Upper lobe of right lung (tissue), 1 donor: Measurements from ENCODE around the gene JAKMIP2. TPM values are rescaled to one million over a fixed set of nuclear protein-coding genes. Genes with fewer than 3 reads are reported as not detected.

Experiments
- ATAC-seq: fragments of 200-7000 bp; cut with Tn5 transposase; one replicate; pipeline ENCODE4 v1.9.1; 2020; ENCODE audit warnings: mild to moderate bottlenecking, moderate library complexity
- DNase-seq: peaks from one replicate; pipeline ENCODE4 v3.0.0-alpha.2; 2020
- H3K27ac ChIP-seq: fragments of 200-600 bp; one replicate; pipeline ENCODE4 v1.8.0; 2022
- H3K27me3 ChIP-seq: fragments of 200-600 bp; one replicate; pipeline ENCODE4 v1.8.0; 2022; ENCODE audit warnings: mild to moderate bottlenecking
- H3K36me3 ChIP-seq: fragments of 200-600 bp; one replicate; pipeline ENCODE4 v1.8.0; 2022
- H3K4me1 ChIP-seq: fragments of 200-600 bp; one replicate; pipeline ENCODE4 v1.8.0; 2022
- H3K4me3 ChIP-seq: fragments of 200-600 bp; one replicate; pipeline ENCODE4 v1.8.0; 2022; ENCODE audit warnings: mild to moderate bottlenecking
- H3K9me3 ChIP-seq: fragments of 200-600 bp; one replicate; pipeline ENCODE4 v1.8.0; 2022
- intact Hi-C: fragments of 100-400 bp; cut with DNase I; formaldehyde crosslinking; loops from one replicate; pipeline ENCODE4 v1.11.0; 2022
- total RNA-seq: library from RNA; stranded (reverse); fragmentation: NEBNext Ultra II Directional; extraction: Animal tissue kit (Norgen Biotek cat#: 25700); gene quantifications from one replicate; pipeline ENCODE4 v1.2.1, GENCODE V29; 2021
- TF ChIP-seq, protein P1 (sequence below): fragments of 200-600 bp; IDR thresholded peaks from one replicate; pipeline ENCODE4 v1.8.0; 2022; ENCODE audit warnings: antibody characterized with exemption
- donor health status: DM: no; HTN: yes; CAD: no; lungs with severe emphysema.

Gene JAKMIP2
- total RNA-seq, 1 donor from 2014 or later, result 7.5 TPM

DNA sequence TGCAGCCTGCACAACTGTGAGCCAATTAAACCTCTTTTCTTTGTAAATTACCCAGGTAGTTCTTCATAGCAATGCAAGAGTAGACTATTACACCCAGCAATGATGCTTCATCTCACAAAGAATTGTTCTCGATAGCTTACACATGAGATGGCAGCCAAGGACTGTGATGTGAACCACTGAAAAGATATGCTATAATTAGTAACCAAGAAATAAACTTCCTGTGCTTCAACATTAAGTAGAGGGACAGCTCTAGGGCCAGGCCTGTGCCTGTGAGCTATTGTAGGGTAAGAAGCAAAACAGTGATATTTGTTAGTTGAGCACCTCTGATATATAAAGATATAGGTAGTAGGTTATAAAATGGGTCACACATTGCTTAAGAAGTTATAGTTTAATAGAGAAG is 230.9 kb downstream of the JAKMIP2 start:
- Histone ChIP-seq H3K27ac (no peak overlapping the region), H3K36me3 (no peaks in the 10 kb centered on the region), H3K4me1 (peaks cover 8% of the 10 kb centered on the region), H3K4me3 (no peak overlapping the region), H3K27me3 (no peaks in the 10 kb centered on the region), H3K9me3 (no peaks in the 10 kb centered on the region)
- TF ChIP-seq, protein P1, sequence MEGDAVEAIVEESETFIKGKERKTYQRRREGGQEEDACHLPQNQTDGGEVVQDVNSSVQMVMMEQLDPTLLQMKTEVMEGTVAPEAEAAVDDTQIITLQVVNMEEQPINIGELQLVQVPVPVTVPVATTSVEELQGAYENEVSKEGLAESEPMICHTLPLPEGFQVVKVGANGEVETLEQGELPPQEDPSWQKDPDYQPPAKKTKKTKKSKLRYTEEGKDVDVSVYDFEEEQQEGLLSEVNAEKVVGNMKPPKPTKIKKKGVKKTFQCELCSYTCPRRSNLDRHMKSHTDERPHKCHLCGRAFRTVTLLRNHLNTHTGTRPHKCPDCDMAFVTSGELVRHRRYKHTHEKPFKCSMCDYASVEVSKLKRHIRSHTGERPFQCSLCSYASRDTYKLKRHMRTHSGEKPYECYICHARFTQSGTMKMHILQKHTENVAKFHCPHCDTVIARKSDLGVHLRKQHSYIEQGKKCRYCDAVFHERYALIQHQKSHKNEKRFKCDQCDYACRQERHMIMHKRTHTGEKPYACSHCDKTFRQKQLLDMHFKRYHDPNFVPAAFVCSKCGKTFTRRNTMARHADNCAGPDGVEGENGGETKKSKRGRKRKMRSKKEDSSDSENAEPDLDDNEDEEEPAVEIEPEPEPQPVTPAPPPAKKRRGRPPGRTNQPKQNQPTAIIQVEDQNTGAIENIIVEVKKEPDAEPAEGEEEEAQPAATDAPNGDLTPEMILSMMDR, result no peak
- intact Hi-C loops, result no loop called here
- ATAC-seq (no peak), DNase-seq (no peak)

DNA sequence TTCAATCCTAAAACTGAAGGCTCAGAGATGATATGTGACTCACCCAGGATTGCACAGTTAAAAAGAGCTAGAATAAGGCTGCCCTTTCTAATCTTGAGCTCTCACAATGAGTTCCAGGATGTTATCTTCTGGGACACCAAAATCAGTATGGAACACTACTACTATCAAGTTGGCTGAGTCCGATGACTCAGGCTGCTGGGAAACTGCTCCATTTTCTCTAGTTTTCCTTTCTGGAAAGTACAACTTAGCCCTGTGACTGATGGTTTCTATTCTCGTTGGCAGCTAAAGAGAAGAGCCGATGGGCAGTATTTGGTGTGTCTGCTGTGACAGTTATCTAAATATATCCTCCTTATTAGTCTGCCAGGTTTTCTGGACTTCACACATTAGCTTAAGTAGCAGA is 234.8 kb downstream of the JAKMIP2 start:
- Histone ChIP-seq H3K27me3 (no peaks in the 10 kb centered on the region), H3K4me1 (no peaks in the 10 kb centered on the region), H3K27ac (no peak overlapping the region), H3K36me3 (no peaks in the 10 kb centered on the region), H3K9me3 (no peaks in the 10 kb centered on the region), H3K4me3 (no peak overlapping the region)
- ATAC-seq (no peak), DNase-seq (no peak)
- intact Hi-C loops, result no loop called here
- TF ChIP-seq, protein P1, result no peak

DNA sequence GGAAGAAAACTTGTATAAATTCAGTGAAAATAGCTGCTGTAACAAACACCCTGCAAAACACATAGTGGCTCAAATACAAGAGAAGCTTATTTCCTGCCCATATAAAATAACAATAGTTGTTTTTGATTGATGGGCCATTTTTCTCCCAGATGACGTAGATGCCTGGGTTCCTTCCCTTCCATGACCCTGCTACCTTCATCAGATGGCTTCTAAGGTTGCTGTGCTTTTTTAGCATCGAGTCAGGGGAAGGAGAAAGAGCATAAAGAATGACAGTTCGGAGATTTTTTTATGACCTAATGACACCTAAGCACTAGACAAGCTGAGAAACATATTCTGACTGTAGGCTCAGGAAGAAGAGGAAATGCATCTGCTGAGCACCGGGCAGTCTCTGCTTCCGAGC is 238.0 kb downstream of the JAKMIP2 start:
- no peak for ATAC-seq
- intact Hi-C loops, result no loop called here
- Histone ChIP-seq H3K4me1 (no peaks in the 10 kb centered on the region), H3K27ac (no peak overlapping the region), H3K9me3 (no peaks in the 10 kb centered on the region), H3K36me3 (no peaks in the 10 kb centered on the region), H3K27me3 (no peaks in the 10 kb centered on the region), H3K4me3 (no peak overlapping the region)
- TF ChIP-seq, protein P1, result no peak
- DNase-seq, result no peak

DNA sequence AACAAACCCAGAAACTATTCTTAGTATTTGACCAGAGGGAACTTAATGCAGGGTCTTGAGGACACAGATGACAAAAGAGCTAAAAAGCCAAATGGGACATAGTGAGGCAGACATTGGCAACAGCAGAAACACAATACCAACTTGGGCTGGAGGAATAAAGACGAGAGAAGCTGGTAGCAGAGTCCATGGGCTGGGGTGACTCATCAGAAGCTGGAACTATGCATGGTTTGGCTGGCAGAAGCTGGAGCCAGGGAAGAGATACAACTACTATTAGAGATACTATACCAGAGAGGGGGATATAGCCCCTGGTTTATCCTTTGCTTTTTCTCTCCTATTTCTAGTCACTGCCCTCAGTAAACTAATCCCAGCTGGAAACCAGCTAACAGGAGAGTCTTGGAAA is 243.5 kb downstream of the JAKMIP2 start:
- H3K4me1 ChIP-seq, result no peaks in the 10 kb centered on the region
- H3K36me3 ChIP-seq, result no peaks in the 10 kb centered on the region
- no peaks in the 10 kb centered on the region for H3K27me3 ChIP-seq
- H3K27ac ChIP-seq, result no peak overlapping the region
- TF ChIP-seq, protein P1, result no peak
- intact Hi-C loops, result no loop called here
- ATAC-seq (no peak), DNase-seq (no peak)
- H3K9me3 ChIP-seq, result no peaks in the 10 kb centered on the region
- H3K4me3 ChIP-seq, result no peak overlapping the region

DNA sequence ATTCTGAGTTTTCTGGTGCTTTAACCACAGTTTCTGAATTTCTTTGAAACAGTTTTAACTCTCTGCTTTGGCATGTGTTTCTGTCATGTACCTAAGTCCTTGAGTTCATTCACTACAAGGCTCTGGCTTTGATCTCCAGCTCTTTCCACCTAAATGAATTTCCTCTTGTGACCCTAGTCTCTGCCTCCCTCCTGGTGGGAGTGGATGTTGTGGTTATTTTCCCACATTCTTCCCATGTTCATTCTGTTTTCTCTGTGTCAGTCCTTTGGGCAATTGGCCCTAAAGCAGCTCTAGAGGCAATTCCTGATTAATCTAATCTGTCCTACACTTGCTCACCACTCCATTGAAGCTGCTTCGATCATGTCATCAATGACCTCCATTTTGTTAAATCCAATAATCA is 244.3 kb downstream of the JAKMIP2 start:
- no peak for DNase-seq
- Histone ChIP-seq H3K27ac (no peak overlapping the region), H3K27me3 (no peaks in the 10 kb centered on the region), H3K9me3 (no peaks in the 10 kb centered on the region), H3K4me3 (no peak overlapping the region), H3K4me1 (no peaks in the 10 kb centered on the region), H3K36me3 (no peaks in the 10 kb centered on the region)
- no peak for ATAC-seq
- TF ChIP-seq, protein P1, result no peak
- intact Hi-C loops, result no loop called here

Other genes with a start within 250 kb of the JAKMIP2 start
- gene SPINK1, start 48.9 kb upstream of the JAKMIP2 start, total RNA-seq, result not detected
- gene SCGB3A2, start 96.0 kb upstream of the JAKMIP2 start, total RNA-seq, result 186 TPM
- gene C5orf46, start 123.8 kb upstream of the JAKMIP2 start, total RNA-seq, result not detected